Mucosa of descending colon (tissue), 3 donors: ENCODE results near the gene CELF5. TPM values are rescaled to one million over a fixed set of nuclear protein-coding genes. Genes with fewer than 3 reads are reported as not detected.

ENCODE experiments used
- ATAC-seq: fragments of 200-7000 bp; cut with Tn5 transposase; one replicate; pipeline ENCODE4 v1.9.1; 2020; ENCODE audit warnings: mild to moderate bottlenecking, moderate library complexity
- DNase-seq, 3 donors: peaks; one replicate each; pipeline ENCODE4 v3.0.0-alpha.2; 2020
- H3K36me3 ChIP-seq: fragments of 200-600 bp; one replicate; pipeline ENCODE4 v1.8.0; 2021; ENCODE audit warnings: low read depth, mild to moderate bottlenecking
- H3K4me1 ChIP-seq: fragments of 200-600 bp; one replicate; pipeline ENCODE4 v1.8.0; 2021; ENCODE audit warnings: low read depth, mild to moderate bottlenecking
- H3K4me3 ChIP-seq: fragments of 200-600 bp; one replicate; pipeline ENCODE4 v1.8.0; 2021; ENCODE audit warnings: mild to moderate bottlenecking
- H3K9me3 ChIP-seq: fragments of 200-600 bp; one replicate; pipeline ENCODE4 v1.8.0; 2021; ENCODE audit warnings: mild to moderate bottlenecking
- intact Hi-C, 2 donors: fragments of 100-400 bp; cut with DNase I in 1 of 2; cut with micrococcal nuclease in 1 of 2; formaldehyde crosslinking; loops; one replicate each; pipeline versions ENCODE4 v1.11.0 to v1.11.1; 2022; cut with DNase I, micrococcal nuclease
- total RNA-seq, 3 donors: library from RNA; stranded (reverse); fragmentation: NEBNext Ultra II Directional in 2 of 3; extraction: Animal tissue kit (Norgen Biotek cat#: 25700) in 2 of 3; gene quantifications; one replicate each; pipeline versions ENCODE4 v1.2.1 to v1.2.4, GENCODE V29; 2021 to 2023
- TF ChIP-seq, protein P1 (sequence below): fragments of 200-600 bp; IDR thresholded peaks from one replicate; pipeline ENCODE4 v1.8.0; 2022; ENCODE audit warnings: antibody characterized with exemption, mild to moderate bottlenecking
- donor health status: DM: no; HTN: no; CAD: no; lungs with moderate emphysema.
- donor health status: DM: no; HTN: no; CAD: no.
- donor health status: DM: no; HTN: yes; CAD: no.

CELF5 gene
- total RNA-seq, 3 donors from 2014 or later = 0.75 to 2.7 (median 0.79) TPM

- intact Hi-C loops = no loop called here
- TF ChIP-seq, protein P1, sequence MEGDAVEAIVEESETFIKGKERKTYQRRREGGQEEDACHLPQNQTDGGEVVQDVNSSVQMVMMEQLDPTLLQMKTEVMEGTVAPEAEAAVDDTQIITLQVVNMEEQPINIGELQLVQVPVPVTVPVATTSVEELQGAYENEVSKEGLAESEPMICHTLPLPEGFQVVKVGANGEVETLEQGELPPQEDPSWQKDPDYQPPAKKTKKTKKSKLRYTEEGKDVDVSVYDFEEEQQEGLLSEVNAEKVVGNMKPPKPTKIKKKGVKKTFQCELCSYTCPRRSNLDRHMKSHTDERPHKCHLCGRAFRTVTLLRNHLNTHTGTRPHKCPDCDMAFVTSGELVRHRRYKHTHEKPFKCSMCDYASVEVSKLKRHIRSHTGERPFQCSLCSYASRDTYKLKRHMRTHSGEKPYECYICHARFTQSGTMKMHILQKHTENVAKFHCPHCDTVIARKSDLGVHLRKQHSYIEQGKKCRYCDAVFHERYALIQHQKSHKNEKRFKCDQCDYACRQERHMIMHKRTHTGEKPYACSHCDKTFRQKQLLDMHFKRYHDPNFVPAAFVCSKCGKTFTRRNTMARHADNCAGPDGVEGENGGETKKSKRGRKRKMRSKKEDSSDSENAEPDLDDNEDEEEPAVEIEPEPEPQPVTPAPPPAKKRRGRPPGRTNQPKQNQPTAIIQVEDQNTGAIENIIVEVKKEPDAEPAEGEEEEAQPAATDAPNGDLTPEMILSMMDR = no peak
- Histone ChIP-seq H3K36me3 (no peaks in the 10 kb centered on the region), H3K4me3 (no peak overlapping the region), H3K4me1 (peaks cover 6% of the 10 kb centered on the region), H3K9me3 (peaks cover 6% of the 10 kb centered on the region)
- ATAC-seq = no peak
- peak in 1 of 3 donors; percentile 1 for DNase-seq
Observed at GRCh38 chr19:3302755-3303154, 78.3 kb downstream of the CELF5 start.

DNA sequence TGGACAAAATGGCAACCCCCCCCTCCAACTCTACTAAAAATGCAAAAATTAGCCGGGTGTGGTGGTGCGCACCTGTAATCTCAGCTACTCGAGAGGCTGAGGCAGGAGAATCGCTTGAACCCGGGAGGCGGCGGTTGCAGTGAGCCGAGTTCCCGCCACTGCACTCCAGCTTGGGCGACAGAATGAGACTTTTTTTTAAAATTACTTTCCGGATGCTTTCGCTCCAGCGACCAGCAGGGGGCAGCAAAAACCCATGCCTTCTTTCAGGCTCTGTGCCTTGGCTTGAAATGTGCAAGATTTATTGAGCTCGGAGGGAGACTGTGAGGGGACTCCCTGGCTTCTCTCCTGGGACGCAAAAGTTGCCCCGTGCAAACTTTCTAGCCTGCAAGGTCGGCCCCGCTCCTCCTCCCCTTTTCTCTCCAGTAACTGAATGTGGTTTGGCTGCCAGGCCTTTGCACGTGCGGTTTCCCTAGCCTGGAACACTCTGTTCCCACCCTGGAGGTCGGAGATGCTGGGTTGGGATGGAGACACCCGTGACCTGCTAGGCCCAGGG lies 80.5 kb downstream of the CELF5 start:
- Histone ChIP-seq H3K9me3 (peaks cover 6% of the 10 kb centered on the region), H3K4me1 (peaks cover 6% of the 10 kb centered on the region), H3K4me3 (no peak overlapping the region), H3K36me3 (no peaks in the 10 kb centered on the region)
- intact Hi-C loops = loop anchor here (5.0 kb wide), 1 partner anchor 167 kb away; no protein-coding TSS in a partner anchor
- peak in 2 of 3 donors; percentile 80 to 82 for DNase-seq
- ATAC-seq = peak; percentile 85
- TF ChIP-seq, protein P1 = peak; percentile 83

DNA sequence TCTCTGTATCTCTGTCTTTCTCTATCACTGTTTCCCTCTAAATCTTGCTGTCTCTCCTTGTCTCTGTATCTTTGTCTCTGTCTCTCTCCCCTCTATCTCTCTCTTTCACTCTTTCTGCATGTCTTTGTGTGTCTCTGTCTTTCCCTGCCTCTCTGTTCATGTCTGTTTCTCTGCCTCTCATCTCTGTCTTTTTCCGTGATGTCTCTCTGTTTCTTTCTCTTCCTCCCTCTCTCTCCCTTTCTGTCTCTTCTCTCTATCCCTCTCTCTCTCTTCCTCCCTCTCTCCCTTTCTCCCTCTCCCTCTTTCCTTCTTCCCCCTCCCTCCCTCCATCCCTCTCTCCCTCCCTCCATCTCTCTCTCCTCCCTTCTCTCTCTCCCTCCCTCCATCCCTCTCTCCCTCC lies 85.3 kb downstream of the CELF5 start:
- H3K4me3 ChIP-seq = no peak overlapping the region
- no peak for DNase-seq
- H3K4me1 ChIP-seq = peaks cover 4% of the 10 kb centered on the region
- H3K36me3 ChIP-seq = no peaks in the 10 kb centered on the region
- no peak for ATAC-seq
- intact Hi-C loops = loop anchor here (5.0 kb wide), 1 partner anchor 163 kb away; no protein-coding TSS in a partner anchor
- TF ChIP-seq, protein P1 = no peak
- no peaks in the 10 kb centered on the region for H3K9me3 ChIP-seq

GRCh38 chr19:3310280-3310679 lies 85.8 kb downstream of the CELF5 start:
- no peaks in the 10 kb centered on the region for H3K4me1 ChIP-seq
- TF ChIP-seq, protein P1 = no peak
- DNase-seq (no peak), ATAC-seq (no peak)
- H3K36me3 ChIP-seq = no peaks in the 10 kb centered on the region
- H3K9me3 ChIP-seq = no peaks in the 10 kb centered on the region
- intact Hi-C loops = no loop called here
- no peak overlapping the region for H3K4me3 ChIP-seq

GRCh38 chr19:3310711-3311110 lies 86.2 kb downstream of the CELF5 start:
- DNase-seq (no peak), ATAC-seq (no peak)
- Histone ChIP-seq H3K9me3 (no peaks in the 10 kb centered on the region), H3K4me1 (no peaks in the 10 kb centered on the region), H3K4me3 (no peak overlapping the region), H3K36me3 (no peaks in the 10 kb centered on the region)
- TF ChIP-seq, protein P1 = no peak
- intact Hi-C loops = no loop called here

- Histone ChIP-seq H3K9me3 (no peaks in the 10 kb centered on the region), H3K4me1 (no peaks in the 10 kb centered on the region), H3K36me3 (no peaks in the 10 kb centered on the region), H3K4me3 (no peak overlapping the region)
- intact Hi-C loops = no loop called here
- ATAC-seq (no peak), DNase-seq (no peak)
- TF ChIP-seq, protein P1 = no peak
Observed at GRCh38 chr19:3313199-3313575, 88.7 kb downstream of the CELF5 start.
